Transverse colon (tissue), 4 donors: ENCODE data around the gene IL6. TPM values are rescaled to one million over a fixed set of nuclear protein-coding genes. Genes with fewer than 3 reads are reported as not detected.

Experiments
- DNase-seq: peaks from one replicate; pipeline ENCODE4 v3.0.0-alpha.2; 2019
- H3K27ac ChIP-seq, 4 donors: fragments of 200-600 bp; sonication (generic); 2 replicates each; pipeline ENCODE4 v1.5.1; 2016 to 2018; ENCODE audit warnings: inconsistent platforms in 4 of 4
- H3K27me3 ChIP-seq: fragments of 200-600 bp; sonication (generic); 2 replicates; pipeline ENCODE4 v1.5.1; 2017; ENCODE audit warnings: inconsistent platforms
- H3K36me3 ChIP-seq, 4 donors: fragments of 200-600 bp; sonication (generic); 2 replicates each; pipeline ENCODE4 v1.5.1; 2017 to 2019; ENCODE audit warnings: inconsistent platforms in 4 of 4
- H3K4me1 ChIP-seq, 4 donors: fragments of 200-600 bp; sonication (generic); 2 replicates each; pipeline ENCODE4 v1.5.1; 2017 to 2020; ENCODE audit warnings: inconsistent platforms in 4 of 4
- H3K4me3 ChIP-seq, 4 donors: fragments of 200-600 bp; sonication (generic); 1 replicate in 1 of 4; 2 replicates in 3 of 4; pipeline versions ENCODE4 v1.5.1 to v1.6.1; 2017 to 2019; ENCODE audit warnings: inconsistent platforms in 4 of 4
- H3K9me3 ChIP-seq, 2 donors: fragments of 200-600 bp; sonication (generic); 2 replicates each; pipeline ENCODE4 v1.5.1; 2017 to 2019; ENCODE audit warnings: inconsistent platforms in 2 of 2
- EP300 ChIP-seq: sonication (generic); formaldehyde crosslinking; IDR thresholded peaks from one replicate; pipeline ENCODE4 v1.6.1; 2017; ENCODE audit warnings: antibody characterized with exemption, low read depth
- POLR2A ChIP-seq: fragments of 450-650 bp; IDR thresholded peaks from one replicate; pipeline ENCODE4 v1.6.1; 2016; ENCODE audit warnings: antibody characterized with exemption, mild to moderate bottlenecking, moderate library complexity
- POLR2AphosphoS5 ChIP-seq, 3 donors: sonication (generic); formaldehyde crosslinking; IDR thresholded peaks; one replicate each; pipeline ENCODE4 v1.6.1; 2016; ENCODE audit warnings: antibody characterized with exemption in 3 of 3
- WGBS, 2 donors: methylation state at CpG; one replicate each; pipeline ENCODE4 v1.1.5; 2018; ENCODE audit warnings: low coverage in 1 of 2; 5-methylcytosine and 5-hydroxymethylcytosine counted together
- in situ Hi-C, 4 donors: fragments of 200-750 bp; cut with MboI; loops; one replicate each; pipeline versions ENCODE4 v1.15.0 to v1.15.1; 2017; ENCODE audit warnings: low sequenced_read_pairs in 3 of 4, low pct_ligation_motif_present in 1 of 4, low pct_unique_long_range_greater_than_20kb in 1 of 4
- intact Hi-C: fragments of 100-400 bp; cut with DNase I; formaldehyde crosslinking; loops from one replicate; pipeline ENCODE4 v1.15.1; 2023; ENCODE audit warnings: low total_unique reads
- total RNA-seq, 4 donors: library from RNA; depleted of rRNA; stranded (reverse); fragments of >200 nt; gene quantifications; one replicate each; pipeline ENCODE4 v1.1.0, GENCODE V29; 2016
- TF ChIP-seq, protein P1 (sequence below), 5 experiments: fragments of 200-600 bp in 3 of 5; fragments of 450-650 bp in 2 of 5; sonication (generic) in 3 of 5; IDR thresholded peaks; 1 replicate in 2 of 5; 2 replicates in 3 of 5; pipeline ENCODE4 v1.5.1; 2016 to 2017; ENCODE audit warnings: antibody characterized with exemption in 5 of 5, inconsistent platforms in 3 of 5, mild to moderate bottlenecking in 2 of 5, moderate library complexity in 1 of 5

The IL6 gene
- total RNA-seq, 4 donors from 2014 or later, result 0.82 to 10.8 (median 1.9) TPM; not detected in 1

DNA sequence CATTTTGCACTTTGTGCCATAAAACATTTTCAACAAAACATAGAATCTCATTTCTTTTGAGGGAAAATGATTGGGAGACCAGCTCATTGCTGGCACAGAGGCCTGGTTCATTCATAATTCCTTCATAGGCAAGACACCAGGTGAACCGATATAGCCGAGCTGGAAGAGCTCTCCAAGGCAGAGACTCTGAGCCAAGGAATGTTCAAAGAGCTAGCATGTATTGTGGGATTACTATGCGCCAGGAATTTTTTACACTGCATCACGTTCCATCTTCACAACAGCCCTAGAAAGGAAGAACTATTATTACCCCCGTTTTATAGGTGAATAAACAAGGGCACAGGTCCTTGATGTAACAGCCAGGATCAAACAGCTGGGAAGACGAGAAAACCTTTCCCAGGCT is 2.1 kb upstream of the IL6 start:
- DNase-seq, result no peak
- no peaks in the 10 kb centered on the region for H3K36me3 ChIP-seq
- no peaks in the 10 kb centered on the region for H3K9me3 ChIP-seq
- H3K4me3 ChIP-seq, result no peak overlapping the region
- 49 to 60% methylated on average over 1 to 6 of the region's 6 CpGs for WGBS, 2 donors
- H3K4me1 ChIP-seq, result peaks cover 5 to 45% (median 9%) of the 10 kb centered on the region in 4 donors
- peak overlapping the region in 2 of 4 donors; percentile 59 to 62 for H3K27ac ChIP-seq
- TF ChIP-seq POLR2A (no peak), EP300 (no peak)
- TF ChIP-seq, protein P1, sequence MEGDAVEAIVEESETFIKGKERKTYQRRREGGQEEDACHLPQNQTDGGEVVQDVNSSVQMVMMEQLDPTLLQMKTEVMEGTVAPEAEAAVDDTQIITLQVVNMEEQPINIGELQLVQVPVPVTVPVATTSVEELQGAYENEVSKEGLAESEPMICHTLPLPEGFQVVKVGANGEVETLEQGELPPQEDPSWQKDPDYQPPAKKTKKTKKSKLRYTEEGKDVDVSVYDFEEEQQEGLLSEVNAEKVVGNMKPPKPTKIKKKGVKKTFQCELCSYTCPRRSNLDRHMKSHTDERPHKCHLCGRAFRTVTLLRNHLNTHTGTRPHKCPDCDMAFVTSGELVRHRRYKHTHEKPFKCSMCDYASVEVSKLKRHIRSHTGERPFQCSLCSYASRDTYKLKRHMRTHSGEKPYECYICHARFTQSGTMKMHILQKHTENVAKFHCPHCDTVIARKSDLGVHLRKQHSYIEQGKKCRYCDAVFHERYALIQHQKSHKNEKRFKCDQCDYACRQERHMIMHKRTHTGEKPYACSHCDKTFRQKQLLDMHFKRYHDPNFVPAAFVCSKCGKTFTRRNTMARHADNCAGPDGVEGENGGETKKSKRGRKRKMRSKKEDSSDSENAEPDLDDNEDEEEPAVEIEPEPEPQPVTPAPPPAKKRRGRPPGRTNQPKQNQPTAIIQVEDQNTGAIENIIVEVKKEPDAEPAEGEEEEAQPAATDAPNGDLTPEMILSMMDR (IDR thresholded peaks at IDR 0.05), result no peak
- intact Hi-C loops, result loop anchor here (5.0 kb wide), 1 partner anchor 287 kb away; the partner anchor contains the start of gene HYCC1
- no peaks in the 10 kb centered on the region for H3K27me3 ChIP-seq
- in situ Hi-C loops, result loop anchor here (5.0 to 10.0 kb wide), 2 partner anchors 160 to 163 kb away; no protein-coding TSS in a partner anchor

DNA sequence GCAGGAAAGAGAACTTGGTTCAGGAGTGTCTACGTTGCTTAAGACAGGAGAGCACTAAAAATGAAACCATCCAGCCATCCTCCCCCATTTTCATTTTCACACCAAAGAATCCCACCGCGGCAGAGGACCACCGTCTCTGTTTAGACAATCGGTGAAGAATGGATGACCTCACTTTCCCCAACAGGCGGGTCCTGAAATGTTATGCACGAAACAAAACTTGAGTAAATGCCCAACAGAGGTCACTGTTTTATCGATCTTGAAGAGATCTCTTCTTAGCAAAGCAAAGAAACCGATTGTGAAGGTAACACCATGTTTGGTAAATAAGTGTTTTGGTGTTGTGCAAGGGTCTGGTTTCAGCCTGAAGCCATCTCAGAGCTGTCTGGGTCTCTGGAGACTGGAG is 1.4 kb upstream of the IL6 start:
- no peaks in the 10 kb centered on the region for H3K27me3 ChIP-seq
- intact Hi-C loops (loop anchor here (5.0 kb wide), 1 partner anchor 287 kb away; the partner anchor contains the start of gene HYCC1), in situ Hi-C loops (loop anchor here (5.0 to 10.0 kb wide), 2 partner anchors 161 to 163 kb away; no protein-coding TSS in a partner anchor)
- no peaks in the 10 kb centered on the region for H3K36me3 ChIP-seq
- peaks cover 5 to 45% (median 9%) of the 10 kb centered on the region in 4 donors for H3K4me1 ChIP-seq
- H3K27ac ChIP-seq, result peak overlapping the region; percentile 59 to 62 (median 61)
- no peaks in the 10 kb centered on the region for H3K9me3 ChIP-seq
- no peak overlapping the region for H3K4me3 ChIP-seq
- no peak for DNase-seq
- WGBS, 2 donors, result 30 to 50% methylated on average over 7 to 9 of the region's 9 CpGs
- no peak for TF ChIP-seq EP300
- TF ChIP-seq, protein P1 (IDR thresholded peaks at IDR 0.05), result no peak
- TF ChIP-seq POLR2AphosphoS5 (IDR thresholded peaks at IDR 0.05), result no peak
- no peak for TF ChIP-seq POLR2A

DNA sequence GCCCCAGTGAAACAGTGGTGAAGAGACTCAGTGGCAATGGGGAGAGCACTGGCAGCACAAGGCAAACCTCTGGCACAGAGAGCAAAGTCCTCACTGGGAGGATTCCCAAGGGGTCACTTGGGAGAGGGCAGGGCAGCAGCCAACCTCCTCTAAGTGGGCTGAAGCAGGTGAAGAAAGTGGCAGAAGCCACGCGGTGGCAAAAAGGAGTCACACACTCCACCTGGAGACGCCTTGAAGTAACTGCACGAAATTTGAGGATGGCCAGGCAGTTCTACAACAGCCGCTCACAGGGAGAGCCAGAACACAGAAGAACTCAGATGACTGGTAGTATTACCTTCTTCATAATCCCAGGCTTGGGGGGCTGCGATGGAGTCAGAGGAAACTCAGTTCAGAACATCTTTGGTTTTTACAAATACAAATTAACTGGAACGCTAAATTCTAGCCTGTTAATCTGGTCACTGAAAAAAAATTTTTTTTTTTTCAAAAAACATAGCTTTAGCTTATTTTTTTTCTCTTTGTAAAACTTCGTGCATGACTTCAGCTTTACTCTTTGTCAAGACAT is 574 bp upstream of the IL6 start:
- H3K4me1 ChIP-seq, result peaks cover 5 to 45% (median 9%) of the 10 kb centered on the region in 4 donors
- H3K9me3 ChIP-seq, result no peaks in the 10 kb centered on the region
- TF ChIP-seq POLR2A (no peak), POLR2AphosphoS5 (IDR thresholded peaks at IDR 0.05) (no peak), EP300 (no peak)
- TF ChIP-seq, protein P1 (IDR thresholded peaks at IDR 0.05), result peak; percentile 32 to 53 (median 44)
- in situ Hi-C loops, result loop anchor here (5.0 to 10.0 kb wide), 2 partner anchors 162 to 164 kb away; no protein-coding TSS in a partner anchor
- DNase-seq, result peak; percentile 34
- H3K4me3 ChIP-seq, result peak overlapping the region in 1 of 4 donors; percentile 42
- H3K36me3 ChIP-seq, result no peaks in the 10 kb centered on the region
- 19 to 29% methylated on average over 3 to 8 of the region's 8 CpGs for WGBS, 2 donors
- no peaks in the 10 kb centered on the region for H3K27me3 ChIP-seq
- intact Hi-C loops, result loop anchor here (2.0 to 5.0 kb wide), 2 partner anchors 166 to 286 kb away; partner anchors contain the start of gene HYCC1
- H3K27ac ChIP-seq, result peak overlapping the region; percentile 59 to 62 (median 61)

DNA sequence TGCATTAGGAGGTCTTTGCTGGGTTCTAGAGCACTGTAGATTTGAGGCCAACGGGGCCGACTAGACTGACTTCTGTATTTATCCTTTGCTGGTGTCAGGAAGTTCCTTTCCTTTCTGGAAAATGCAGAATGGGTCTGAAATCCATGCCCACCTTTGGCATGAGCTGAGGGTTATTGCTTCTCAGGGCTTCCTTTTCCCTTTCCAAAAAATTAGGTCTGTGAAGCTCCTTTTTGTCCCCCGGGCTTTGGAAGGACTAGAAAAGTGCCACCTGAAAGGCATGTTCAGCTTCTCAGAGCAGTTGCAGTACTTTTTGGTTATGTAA is 675 bp downstream of the IL6 start:
- Histone ChIP-seq H3K27me3 (no peaks in the 10 kb centered on the region), H3K4me3 (peak overlapping the region in 2 of 4 donors; percentile 21 to 42), H3K9me3 (no peaks in the 10 kb centered on the region), H3K36me3 (no peaks in the 10 kb centered on the region), H3K4me1 (peaks cover 5 to 42% (median 9%) of the 10 kb centered on the region in 4 donors), H3K27ac (peak overlapping the region; percentile 59 to 62 (median 61))
- WGBS, 2 donors, result 56% methylated on average over 3 of the region's 3 CpGs; no CpG with 5 or more reads in 1 of the 2 donors
- in situ Hi-C loops, result loop anchor here (5.0 to 10.0 kb wide), 2 partner anchors 163 to 165 kb away; no protein-coding TSS in a partner anchor
- TF ChIP-seq POLR2AphosphoS5 (IDR thresholded peaks at IDR 0.05), result no peak
- TF ChIP-seq EP300, result no peak
- no peak for DNase-seq
- intact Hi-C loops, result loop anchor here (2.0 to 5.0 kb wide), 2 partner anchors 167 to 285 kb away; partner anchors contain the start of gene HYCC1
